Measurements from ENCODE around the gene CHST8. TPM values are rescaled to one million over a fixed set of nuclear protein-coding genes. Genes with fewer than 3 reads are reported as not detected.

The CHST8 gene
- total RNA-seq, 1 experiment from 2014 or later: 33.5 TPM

- peaks cover 19% of the 10 kb centered on the region for H3K36me3 Mint-ChIP-seq
- H3K9me3 Mint-ChIP-seq: peaks cover 16% of the 10 kb centered on the region
- ChIA-PET CTCF (no interaction called here), POLR2A (no interaction called here)
- no peak overlapping the region for H3K27ac Mint-ChIP-seq
- no peaks in the 10 kb centered on the region; the same call in 1 of the 2 replicates for H3K27me3 Mint-ChIP-seq (ENCODE audit: low read depth)
- TF ChIP-seq SOX15 (CRISPR knock-in tag; IDR thresholded peaks at IDR 0.05): no peak
- no peak for TF ChIP-seq NFATC4 (CRISPR knock-in tag; IDR thresholded peaks at IDR 0.05)
- TF ChIP-seq HMGA2 (CRISPR knock-in tag; IDR thresholded peaks at IDR 0.05): no peak
- TF ChIP-seq KAT7 (CRISPR knock-in tag; IDR thresholded peaks at IDR 0.05; ENCODE audit: borderline replicate concordance): no peak
- no peak overlapping the region for H3K4me3 Mint-ChIP-seq
- H3K4me1 Mint-ChIP-seq: peaks cover 18% of the 10 kb centered on the region
- DNase-seq (ENCODE audit: low spot score) (no peak), ATAC-seq (no peak)
Observed at GRCh38 chr19:33734913-33735312, 113.2 kb downstream of the CHST8 start.

DNA sequence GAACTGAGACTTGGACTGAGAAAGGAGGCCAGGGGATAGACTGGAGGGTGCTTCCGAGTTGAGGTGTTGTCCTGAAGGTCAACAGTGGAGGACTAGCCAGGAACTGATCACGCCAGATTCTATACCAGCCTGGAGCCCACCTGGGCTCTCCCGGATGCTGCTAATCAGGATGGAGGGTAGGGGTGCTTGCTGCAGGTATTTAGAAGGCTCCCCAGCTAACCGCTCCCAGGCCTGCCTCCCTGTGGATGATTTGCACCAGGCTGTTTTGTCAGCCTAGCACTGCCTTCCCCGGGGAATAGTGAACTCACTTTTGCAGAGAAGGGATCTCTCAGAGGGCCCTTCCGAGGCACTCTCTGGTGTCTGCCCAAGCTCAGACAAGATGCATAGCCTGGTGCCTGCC, 114.4 kb downstream of the CHST8 start:
- H3K27me3 Mint-ChIP-seq (ENCODE audit: low read depth): no peaks in the 10 kb centered on the region; the same call in 1 of the 2 replicates
- peaks cover 16% of the 10 kb centered on the region for H3K9me3 Mint-ChIP-seq
- TF ChIP-seq TP53 (CRISPR knock-in tag; IDR thresholded peaks at IDR 0.05): no peak
- TF ChIP-seq JAZF1 (CRISPR knock-in tag; IDR thresholded peaks at IDR 0.05): no peak
- TF ChIP-seq CTCF (IDR thresholded peaks at IDR 0.05): no peak
- TF ChIP-seq, protein P1, sequence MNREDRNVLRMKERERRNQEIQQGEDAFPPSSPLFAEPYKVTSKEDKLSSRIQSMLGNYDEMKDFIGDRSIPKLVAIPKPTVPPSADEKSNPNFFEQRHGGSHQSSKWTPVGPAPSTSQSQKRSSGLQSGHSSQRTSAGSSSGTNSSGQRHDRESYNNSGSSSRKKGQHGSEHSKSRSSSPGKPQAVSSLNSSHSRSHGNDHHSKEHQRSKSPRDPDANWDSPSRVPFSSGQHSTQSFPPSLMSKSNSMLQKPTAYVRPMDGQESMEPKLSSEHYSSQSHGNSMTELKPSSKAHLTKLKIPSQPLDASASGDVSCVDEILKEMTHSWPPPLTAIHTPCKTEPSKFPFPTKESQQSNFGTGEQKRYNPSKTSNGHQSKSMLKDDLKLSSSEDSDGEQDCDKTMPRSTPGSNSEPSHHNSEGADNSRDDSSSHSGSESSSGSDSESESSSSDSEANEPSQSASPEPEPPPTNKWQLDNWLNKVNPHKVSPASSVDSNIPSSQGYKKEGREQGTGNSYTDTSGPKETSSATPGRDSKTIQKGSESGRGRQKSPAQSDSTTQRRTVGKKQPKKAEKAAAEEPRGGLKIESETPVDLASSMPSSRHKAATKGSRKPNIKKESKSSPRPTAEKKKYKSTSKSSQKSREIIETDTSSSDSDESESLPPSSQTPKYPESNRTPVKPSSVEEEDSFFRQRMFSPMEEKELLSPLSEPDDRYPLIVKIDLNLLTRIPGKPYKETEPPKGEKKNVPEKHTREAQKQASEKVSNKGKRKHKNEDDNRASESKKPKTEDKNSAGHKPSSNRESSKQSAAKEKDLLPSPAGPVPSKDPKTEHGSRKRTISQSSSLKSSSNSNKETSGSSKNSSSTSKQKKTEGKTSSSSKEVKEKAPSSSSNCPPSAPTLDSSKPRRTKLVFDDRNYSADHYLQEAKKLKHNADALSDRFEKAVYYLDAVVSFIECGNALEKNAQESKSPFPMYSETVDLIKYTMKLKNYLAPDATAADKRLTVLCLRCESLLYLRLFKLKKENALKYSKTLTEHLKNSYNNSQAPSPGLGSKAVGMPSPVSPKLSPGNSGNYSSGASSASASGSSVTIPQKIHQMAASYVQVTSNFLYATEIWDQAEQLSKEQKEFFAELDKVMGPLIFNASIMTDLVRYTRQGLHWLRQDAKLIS (CRISPR knock-in tag; IDR thresholded peaks at IDR 0.05; ENCODE audit: borderline replicate concordance): no peak
- no peak for TF ChIP-seq ZSCAN18 (CRISPR knock-in tag; IDR thresholded peaks at IDR 0.05)
- TF ChIP-seq FOXK1 (CRISPR knock-in tag; IDR thresholded peaks at IDR 0.05): no peak
- no peak for TF ChIP-seq HMGA2 (CRISPR knock-in tag; IDR thresholded peaks at IDR 0.05)
- no peak for TF ChIP-seq GRHL2 (CRISPR knock-in tag; IDR thresholded peaks at IDR 0.05; ENCODE audit: insufficient replicate concordance, severe bottlenecking)
- TF ChIP-seq, protein P2, sequence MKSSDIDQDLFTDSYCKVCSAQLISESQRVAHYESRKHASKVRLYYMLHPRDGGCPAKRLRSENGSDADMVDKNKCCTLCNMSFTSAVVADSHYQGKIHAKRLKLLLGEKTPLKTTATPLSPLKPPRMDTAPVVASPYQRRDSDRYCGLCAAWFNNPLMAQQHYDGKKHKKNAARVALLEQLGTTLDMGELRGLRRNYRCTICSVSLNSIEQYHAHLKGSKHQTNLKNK (CRISPR knock-in tag; IDR thresholded peaks at IDR 0.05): no peak
- TF ChIP-seq, protein P3, sequence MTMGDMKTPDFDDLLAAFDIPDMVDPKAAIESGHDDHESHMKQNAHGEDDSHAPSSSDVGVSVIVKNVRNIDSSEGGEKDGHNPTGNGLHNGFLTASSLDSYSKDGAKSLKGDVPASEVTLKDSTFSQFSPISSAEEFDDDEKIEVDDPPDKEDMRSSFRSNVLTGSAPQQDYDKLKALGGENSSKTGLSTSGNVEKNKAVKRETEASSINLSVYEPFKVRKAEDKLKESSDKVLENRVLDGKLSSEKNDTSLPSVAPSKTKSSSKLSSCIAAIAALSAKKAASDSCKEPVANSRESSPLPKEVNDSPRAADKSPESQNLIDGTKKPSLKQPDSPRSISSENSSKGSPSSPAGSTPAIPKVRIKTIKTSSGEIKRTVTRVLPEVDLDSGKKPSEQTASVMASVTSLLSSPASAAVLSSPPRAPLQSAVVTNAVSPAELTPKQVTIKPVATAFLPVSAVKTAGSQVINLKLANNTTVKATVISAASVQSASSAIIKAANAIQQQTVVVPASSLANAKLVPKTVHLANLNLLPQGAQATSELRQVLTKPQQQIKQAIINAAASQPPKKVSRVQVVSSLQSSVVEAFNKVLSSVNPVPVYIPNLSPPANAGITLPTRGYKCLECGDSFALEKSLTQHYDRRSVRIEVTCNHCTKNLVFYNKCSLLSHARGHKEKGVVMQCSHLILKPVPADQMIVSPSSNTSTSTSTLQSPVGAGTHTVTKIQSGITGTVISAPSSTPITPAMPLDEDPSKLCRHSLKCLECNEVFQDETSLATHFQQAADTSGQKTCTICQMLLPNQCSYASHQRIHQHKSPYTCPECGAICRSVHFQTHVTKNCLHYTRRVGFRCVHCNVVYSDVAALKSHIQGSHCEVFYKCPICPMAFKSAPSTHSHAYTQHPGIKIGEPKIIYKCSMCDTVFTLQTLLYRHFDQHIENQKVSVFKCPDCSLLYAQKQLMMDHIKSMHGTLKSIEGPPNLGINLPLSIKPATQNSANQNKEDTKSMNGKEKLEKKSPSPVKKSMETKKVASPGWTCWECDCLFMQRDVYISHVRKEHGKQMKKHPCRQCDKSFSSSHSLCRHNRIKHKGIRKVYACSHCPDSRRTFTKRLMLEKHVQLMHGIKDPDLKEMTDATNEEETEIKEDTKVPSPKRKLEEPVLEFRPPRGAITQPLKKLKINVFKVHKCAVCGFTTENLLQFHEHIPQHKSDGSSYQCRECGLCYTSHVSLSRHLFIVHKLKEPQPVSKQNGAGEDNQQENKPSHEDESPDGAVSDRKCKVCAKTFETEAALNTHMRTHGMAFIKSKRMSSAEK (CRISPR knock-in tag; IDR thresholded peaks at IDR 0.05; ENCODE audit: borderline replicate concordance): no peak
- no peak for TF ChIP-seq ATF1 (CRISPR knock-in tag; IDR thresholded peaks at IDR 0.05)
- no peak for TF ChIP-seq ETV6 (CRISPR knock-in tag; IDR thresholded peaks at IDR 0.05)
- ATAC-seq: peak; percentile 65
- ChIA-PET POLR2A (no interaction called here), CTCF (interaction anchor here (1.2 to 1.3 kb wide), 3 partner anchors 12 to 306 kb away, joined by 3 to 8 read pairs (median 4); no protein-coding TSS in a partner anchor)
- H3K27ac Mint-ChIP-seq: peak overlapping the region; percentile 68; the same call in 1 of the 2 replicates
- peaks cover 19% of the 10 kb centered on the region for H3K36me3 Mint-ChIP-seq
- H3K4me1 Mint-ChIP-seq: peaks cover 18% of the 10 kb centered on the region
- DNase-seq (ENCODE audit: low spot score): no peak
- H3K4me3 Mint-ChIP-seq: no peak overlapping the region

Data from WTC11 (cell line).